Measurements from ENCODE around the gene PCYOX1L.
A peak's percentile ranks its signal among the peaks of the same experiment; 100 is the strongest.

Gene PCYOX1L

GRCh38 chr5:149366169-149366729, 8.4 kb downstream of the PCYOX1L start:
- no peak for DNase-seq

GRCh38 chr5:149367249-149367971, 9.6 kb downstream of the PCYOX1L start:
- peak; percentile 48 for DNase-seq

GRCh38 chr5:149367972-149368645, 10.3 kb downstream of the PCYOX1L start:
- no peak for DNase-seq

- DNase-seq, result no peak
Measured at GRCh38 chr5:149370878-149371277, 13.0 kb downstream of the PCYOX1L start.

- DNase-seq, result no peak
Measured at GRCh38 chr5:149371296-149371962, 13.6 kb downstream of the PCYOX1L start.

GRCh38 chr5:149372076-149372795, 14.4 kb downstream of the PCYOX1L start:
- DNase-seq, result no peak

GRCh38 chr5:149372932-149373331, 15.1 kb downstream of the PCYOX1L start:
- DNase-seq, result no peak

- no peak for DNase-seq
Measured at GRCh38 chr5:149374303-149374702, 16.5 kb downstream of the PCYOX1L start.

- DNase-seq, result no peak
Measured at GRCh38 chr5:149374801-149375200, 17.0 kb downstream of the PCYOX1L start.

- no peak for DNase-seq
Measured at GRCh38 chr5:149375434-149375833, 17.6 kb downstream of the PCYOX1L start.

- DNase-seq, result no peak
Measured at GRCh38 chr5:149376104-149376503, 18.3 kb downstream of the PCYOX1L start.

- DNase-seq, result no peak
Measured at GRCh38 chr5:149376711-149377447, 19.0 kb downstream of the PCYOX1L start.

GRCh38 chr5:149378241-149378820, 20.5 kb downstream of the PCYOX1L start:
- DNase-seq, result no peak

- DNase-seq, result no peak
Measured at GRCh38 chr5:149379177-149379761, 21.4 kb downstream of the PCYOX1L start, which contains the start of gene IL17B. Gene IL17B, minus strand, starts transcription at chr5:149379292. Its CDS starts 67 bp downstream, at chr5:149379225.

- no peak for DNase-seq
Measured at GRCh38 chr5:149379818-149380374, 22.1 kb downstream of the PCYOX1L start.

- DNase-seq, result no peak
Measured at GRCh38 chr5:149380466-149381121, 22.7 kb downstream of the PCYOX1L start.

GRCh38 chr5:149381261-149381985, 23.6 kb downstream of the PCYOX1L start:
- DNase-seq, result no peak

- peak; percentile 72 for DNase-seq
Measured at GRCh38 chr5:149381986-149382338, 24.1 kb downstream of the PCYOX1L start.

- DNase-seq, result no peak
Measured at GRCh38 chr5:149382517-149383220, 24.8 kb downstream of the PCYOX1L start.

All from right kidney (tissue), 1 donor.